HG03342 (cell line): ENCODE results near the gene CALCOCO1.
"Not testable (repeated sequence)": the region's sequence is repeated elsewhere in the genome, so short reads cannot be mapped to it uniquely, and the experiment has no call there.

Experiments used
- ATAC-seq: cut with Tn5 transposase; IDR thresholded peaks from one replicate; pipeline ENCODE4 v1.9.1; 2021; ENCODE audit warnings: mild to moderate bottlenecking, moderate library complexity; ENCODE audit not compliant: unreplicated experiment

Gene CALCOCO1

GRCh38 chr12:53699678-53700025 lies 27.6 kb downstream of the CALCOCO1 start:
- no peak for ATAC-seq

GRCh38 chr12:53698948-53699677 lies 28.1 kb downstream of the CALCOCO1 start:
- ATAC-seq, result no peak

- no peak for ATAC-seq
Measured at GRCh38 chr12:53696655-53697331, 30.5 kb downstream of the CALCOCO1 start.

- no peak for ATAC-seq
Measured at GRCh38 chr12:53696285-53696654, 31.0 kb downstream of the CALCOCO1 start.

- ATAC-seq, result no peak
Measured at GRCh38 chr12:53695152-53696145, 31.8 kb downstream of the CALCOCO1 start.

- ATAC-seq, result no peak
Measured at GRCh38 chr12:53694756-53695151, 32.5 kb downstream of the CALCOCO1 start.

GRCh38 chr12:53688134-53688533 lies 39.1 kb downstream of the CALCOCO1 start:
- no peak for ATAC-seq

- ATAC-seq, result no peak
Measured at GRCh38 chr12:53686436-53686835, 40.8 kb downstream of the CALCOCO1 start.

- ATAC-seq, result no peak
Measured at GRCh38 chr12:53684654-53685220, 42.5 kb downstream of the CALCOCO1 start.

GRCh38 chr12:53683983-53684382 lies 43.3 kb downstream of the CALCOCO1 start:
- no peak for ATAC-seq

GRCh38 chr12:53683494-53683893 lies 43.8 kb downstream of the CALCOCO1 start:
- no peak for ATAC-seq

- ATAC-seq, result not testable (repeated sequence)
Measured at GRCh38 chr12:53680061-53680460, 47.2 kb downstream of the CALCOCO1 start.

- no peak for ATAC-seq
Measured at GRCh38 chr12:53677800-53678148, 49.5 kb downstream of the CALCOCO1 start.

- no peak for ATAC-seq
Measured at GRCh38 chr12:53677016-53677799, 50.0 kb downstream of the CALCOCO1 start.

GRCh38 chr12:53676656-53677015 lies 50.6 kb downstream of the CALCOCO1 start:
- no peak for ATAC-seq

GRCh38 chr12:53675701-53676607 lies 51.3 kb downstream of the CALCOCO1 start, which contains the start of gene ATP5MC2:
Gene ATP5MC2, minus strand, starts transcription at chr12:53676083. Its CDS starts 3,469 bp downstream, at chr12:53672614.
- peak; percentile 95 for ATAC-seq

- ATAC-seq, result no peak
Measured at GRCh38 chr12:53674977-53675700, 52.1 kb downstream of the CALCOCO1 start.

- no peak for ATAC-seq
Measured at GRCh38 chr12:53670971-53671370, 56.3 kb downstream of the CALCOCO1 start.

- no peak for ATAC-seq
Measured at GRCh38 chr12:53670308-53670707, 56.9 kb downstream of the CALCOCO1 start.
